ENCODE results near the gene STK17A. TPM values are rescaled to one million over a fixed set of nuclear protein-coding genes. Genes with fewer than 3 reads are reported as not detected.
A peak's percentile ranks its signal among the peaks of the same experiment; 100 is the strongest.

The STK17A gene
- total RNA-seq, 6 experiments from 2014 or later, result 59.0 to 79.2 (median 62.8) TPM

DNA sequence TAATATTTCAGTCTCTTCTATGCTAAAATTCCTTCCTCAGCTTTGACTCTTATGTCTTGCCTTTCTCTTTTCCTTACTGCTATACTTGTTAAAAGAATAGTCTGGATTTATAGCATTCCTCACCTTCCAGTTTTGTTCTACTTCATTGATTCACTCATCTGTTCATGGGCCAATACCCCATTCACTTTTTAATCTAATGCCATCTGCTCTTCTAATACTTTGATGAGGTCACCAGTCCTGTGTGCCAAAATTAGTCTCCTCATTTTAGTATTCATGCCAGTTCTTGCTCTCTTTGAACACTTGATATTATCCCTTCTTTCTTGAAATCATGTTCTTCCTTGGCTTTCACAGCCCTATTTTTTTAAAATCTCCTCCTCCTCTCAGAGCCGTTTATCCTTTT is 19.3 kb downstream of the STK17A start:
- Mint-ChIP-seq H3K27me3 (ENCODE audit: insufficient read depth) (no peaks in the 10 kb centered on the region), H3K27ac (no peak overlapping the region), H3K36me3 (ENCODE audit: low read depth) (peaks cover 35% of the 10 kb centered on the region), H3K9me3 (peaks cover 8% of the 10 kb centered on the region), H3K4me1 (ENCODE audit: low read depth) (peaks cover 22% of the 10 kb centered on the region), H3K4me3 (no peak overlapping the region)
- TF ChIP-seq, protein P1, sequence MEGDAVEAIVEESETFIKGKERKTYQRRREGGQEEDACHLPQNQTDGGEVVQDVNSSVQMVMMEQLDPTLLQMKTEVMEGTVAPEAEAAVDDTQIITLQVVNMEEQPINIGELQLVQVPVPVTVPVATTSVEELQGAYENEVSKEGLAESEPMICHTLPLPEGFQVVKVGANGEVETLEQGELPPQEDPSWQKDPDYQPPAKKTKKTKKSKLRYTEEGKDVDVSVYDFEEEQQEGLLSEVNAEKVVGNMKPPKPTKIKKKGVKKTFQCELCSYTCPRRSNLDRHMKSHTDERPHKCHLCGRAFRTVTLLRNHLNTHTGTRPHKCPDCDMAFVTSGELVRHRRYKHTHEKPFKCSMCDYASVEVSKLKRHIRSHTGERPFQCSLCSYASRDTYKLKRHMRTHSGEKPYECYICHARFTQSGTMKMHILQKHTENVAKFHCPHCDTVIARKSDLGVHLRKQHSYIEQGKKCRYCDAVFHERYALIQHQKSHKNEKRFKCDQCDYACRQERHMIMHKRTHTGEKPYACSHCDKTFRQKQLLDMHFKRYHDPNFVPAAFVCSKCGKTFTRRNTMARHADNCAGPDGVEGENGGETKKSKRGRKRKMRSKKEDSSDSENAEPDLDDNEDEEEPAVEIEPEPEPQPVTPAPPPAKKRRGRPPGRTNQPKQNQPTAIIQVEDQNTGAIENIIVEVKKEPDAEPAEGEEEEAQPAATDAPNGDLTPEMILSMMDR (IDR thresholded peaks at IDR 0.05), result no peak
- no peak for DNase-seq

DNA sequence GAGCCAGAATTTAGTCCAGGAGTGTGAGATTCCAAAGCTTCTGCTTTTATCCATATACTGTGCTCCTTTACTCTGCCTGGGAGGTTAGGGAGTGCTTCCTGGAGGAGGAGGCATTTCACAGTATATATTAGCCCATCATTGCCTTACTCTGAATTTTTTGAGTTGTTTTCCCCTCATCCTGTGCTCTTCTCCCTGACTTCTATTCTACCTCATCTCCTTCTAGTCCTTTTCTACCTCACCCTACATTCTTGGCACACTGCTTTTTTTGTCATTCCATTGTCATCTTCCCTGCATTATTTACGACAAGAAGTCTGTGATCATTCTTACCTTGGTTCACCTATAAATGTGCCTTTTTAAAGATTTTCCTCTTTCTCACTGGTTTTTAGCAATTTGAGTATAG is 21.3 kb downstream of the STK17A start:
- TF ChIP-seq, protein P1 (IDR thresholded peaks at IDR 0.05), result no peak
- no peak for DNase-seq
- no peaks in the 10 kb centered on the region for H3K27me3 Mint-ChIP-seq (ENCODE audit: insufficient read depth)
- peaks cover 42% of the 10 kb centered on the region for H3K36me3 Mint-ChIP-seq (ENCODE audit: low read depth)
- peaks cover 8% of the 10 kb centered on the region for H3K9me3 Mint-ChIP-seq
- no peak overlapping the region for H3K4me3 Mint-ChIP-seq
- no peak overlapping the region for H3K27ac Mint-ChIP-seq
- H3K4me1 Mint-ChIP-seq (ENCODE audit: low read depth), result peaks cover 22% of the 10 kb centered on the region

DNA sequence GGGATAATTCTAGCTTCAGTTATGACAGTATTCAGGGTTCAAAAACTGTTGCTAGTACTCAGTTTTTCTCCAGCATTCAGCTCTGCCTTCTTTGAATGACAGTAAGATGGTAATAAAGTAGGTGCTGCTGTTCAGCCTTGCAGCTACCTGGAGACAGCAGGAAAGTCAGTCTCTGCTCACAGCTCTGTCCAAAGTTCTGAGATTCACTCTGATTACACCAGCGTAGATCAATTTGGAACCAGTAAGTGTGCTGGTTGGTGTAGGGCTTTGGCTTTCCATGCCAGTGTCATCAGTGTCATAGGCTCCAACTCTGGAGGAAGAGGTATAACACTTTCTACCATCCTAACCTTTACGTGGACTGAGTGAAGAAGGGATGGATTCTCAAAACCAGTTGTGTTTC is 26.2 kb downstream of the STK17A start:
- TF ChIP-seq, protein P1 (IDR thresholded peaks at IDR 0.05), result no peak
- no peaks in the 10 kb centered on the region; the same call in 1 of the 2 replicates for H3K27me3 Mint-ChIP-seq (ENCODE audit: insufficient read depth)
- H3K4me3 Mint-ChIP-seq, result no peak overlapping the region
- H3K27ac Mint-ChIP-seq, result no peak overlapping the region
- DNase-seq, result no peak
- H3K4me1 Mint-ChIP-seq (ENCODE audit: low read depth), result peaks cover 48% of the 10 kb centered on the region
- peaks cover 8% of the 10 kb centered on the region for H3K9me3 Mint-ChIP-seq
- H3K36me3 Mint-ChIP-seq (ENCODE audit: low read depth), result peaks cover 54% of the 10 kb centered on the region

DNA sequence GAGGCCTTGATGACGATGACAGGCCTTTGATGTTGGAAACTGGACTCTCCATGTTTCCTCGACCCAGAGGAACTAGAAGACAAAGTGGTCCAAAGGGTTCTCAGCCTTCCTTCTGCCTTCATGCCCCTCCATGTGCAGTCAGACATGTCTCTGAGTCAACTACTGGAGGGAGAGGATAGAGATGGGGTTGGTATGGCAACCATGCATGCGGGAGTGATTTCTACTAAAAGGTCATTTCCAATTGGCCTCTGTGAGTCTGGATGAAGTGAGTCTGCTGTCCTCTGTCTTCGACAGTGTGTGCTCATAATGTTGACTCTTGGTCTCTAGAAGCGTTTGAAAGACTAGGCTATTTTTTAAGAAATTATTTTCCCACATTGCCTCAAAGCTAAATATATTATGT is 29.2 kb downstream of the STK17A start:
- no peaks in the 10 kb centered on the region for H3K9me3 Mint-ChIP-seq
- peaks cover 50% of the 10 kb centered on the region for H3K36me3 Mint-ChIP-seq (ENCODE audit: low read depth)
- TF ChIP-seq, protein P1 (IDR thresholded peaks at IDR 0.05), result no peak

DNA sequence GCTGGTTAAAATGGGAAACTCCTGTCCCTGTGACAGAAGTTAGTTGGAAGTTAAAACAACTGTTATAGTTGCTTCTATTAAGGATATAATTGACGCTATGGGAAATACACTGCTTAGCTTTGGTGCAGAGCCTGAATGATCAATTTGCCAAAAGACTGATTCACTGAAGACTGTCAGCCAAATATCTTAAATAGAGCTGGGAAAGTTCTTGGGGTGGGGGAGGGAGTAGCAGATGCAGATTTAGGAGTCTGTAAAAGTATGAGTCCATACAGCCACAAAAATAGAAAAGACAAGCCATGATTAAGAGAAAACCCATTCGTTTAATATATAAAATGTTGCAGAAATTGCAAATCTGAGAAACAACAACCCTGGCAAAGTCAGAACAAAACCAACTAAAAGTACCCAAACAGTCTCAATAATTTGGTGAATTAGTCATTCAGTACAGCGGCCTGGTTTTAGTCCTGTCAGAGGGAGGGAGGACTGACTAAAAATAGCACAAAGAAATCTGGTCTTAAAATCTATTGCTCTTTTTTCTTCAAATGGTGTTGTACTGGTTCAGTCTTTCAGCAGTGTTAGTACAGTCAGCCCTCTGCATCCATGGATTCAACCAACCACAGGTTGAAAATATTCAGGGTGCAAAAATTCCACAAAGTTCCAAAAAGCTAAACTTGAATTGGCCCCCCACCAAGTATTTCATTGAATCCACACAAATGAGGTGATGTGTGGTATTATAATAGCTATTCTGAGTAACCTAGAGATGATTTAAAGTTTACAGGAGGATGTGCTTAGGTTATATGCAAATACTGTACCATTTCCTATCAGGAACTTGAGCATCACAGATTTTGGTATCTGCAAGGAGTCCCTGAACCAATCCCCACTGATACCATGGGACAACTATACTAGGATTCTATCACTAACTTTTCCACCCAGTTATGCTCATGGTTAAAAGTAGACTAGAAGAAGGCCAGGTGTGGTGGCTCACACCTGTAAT is 30.0 kb downstream of the STK17A start:
- H3K36me3 Mint-ChIP-seq (ENCODE audit: low read depth), result peaks cover 50% of the 10 kb centered on the region

More for the DNA sequence above, 29.2 kb downstream of the STK17A start:
- Mint-ChIP-seq H3K4me3 (peak overlapping the region; percentile 32; the same call in 1 of the 2 replicates), H3K27ac (peak overlapping the region; percentile 86), H3K4me1 (ENCODE audit: low read depth) (peaks cover 39% of the 10 kb centered on the region), H3K27me3 (ENCODE audit: insufficient read depth) (no peaks in the 10 kb centered on the region; the same call in 1 of the 2 replicates)
- no peak for DNase-seq

More for the DNA sequence above, 30.0 kb downstream of the STK17A start:
- DNase-seq, result peak; percentile 74
- Mint-ChIP-seq H3K27ac (peak overlapping the region; percentile 86), H3K4me1 (ENCODE audit: low read depth) (peaks cover 39% of the 10 kb centered on the region), H3K4me3 (peak overlapping the region; percentile 71), H3K27me3 (ENCODE audit: insufficient read depth) (no peaks in the 10 kb centered on the region; the same call in 1 of the 2 replicates), H3K9me3 (no peaks in the 10 kb centered on the region)
- TF ChIP-seq, protein P1 (IDR thresholded peaks at IDR 0.05), result no peak

All from HFFc6 (cell line).